Activated naive CD4-positive, alpha-beta T cell treated with anti-CD3 and anti-CD28 coated beads for 36 hours (primary cell): ENCODE results near the gene KIF26A. TPM values are rescaled to one million over a fixed set of nuclear protein-coding genes. Genes with fewer than 3 reads are reported as not detected.

Experiments used
- microRNA-seq: library from miRNA; unstranded; fragments of <30 nt; microRNA quantifications from one replicate; pipeline ENCODE4 v1.2.0, GENCODE V29; 2022; ENCODE audit warnings: borderline microRNAs expressed, borderline replicate concordance
- total RNA-seq, 2 experiments: library from RNA; stranded (reverse); gene quantifications; one replicate each; pipeline ENCODE4 v1.2.3, GENCODE V29; 2021

The KIF26A gene
- total RNA-seq, 2 experiments from 2014 or later, result 0.07 TPM

Small RNAs within 50 kb of the gene (microRNA-seq; reads per million reads assigned to microRNA genes)
- not detected for gene MIR203A
- not detected for gene MIR203B

Other genes starting within 250 kb of the KIF26A start
- under 1 TPM in 1 of 2 experiments, not detected in 1; 0.10 TPM for gene TDRD9, start 210.1 kb upstream of the KIF26A start, total RNA-seq
- not detected for gene RD3L, start 196.1 kb upstream of the KIF26A start, total RNA-seq
- gene ASPG, start 52.9 kb upstream of the KIF26A start, total RNA-seq, result not detected